ENCODE results near the gene COL7A1. TPM values are rescaled to one million over a fixed set of nuclear protein-coding genes. Genes with fewer than 3 reads are reported as not detected.

Gene COL7A1
- total and polyA plus RNA-seq, 2 of the 13 experiments (the other 11 are each of a cell fraction or from before 2014, with no cell fraction given), result 2.7 to 11.7 TPM

DNA sequence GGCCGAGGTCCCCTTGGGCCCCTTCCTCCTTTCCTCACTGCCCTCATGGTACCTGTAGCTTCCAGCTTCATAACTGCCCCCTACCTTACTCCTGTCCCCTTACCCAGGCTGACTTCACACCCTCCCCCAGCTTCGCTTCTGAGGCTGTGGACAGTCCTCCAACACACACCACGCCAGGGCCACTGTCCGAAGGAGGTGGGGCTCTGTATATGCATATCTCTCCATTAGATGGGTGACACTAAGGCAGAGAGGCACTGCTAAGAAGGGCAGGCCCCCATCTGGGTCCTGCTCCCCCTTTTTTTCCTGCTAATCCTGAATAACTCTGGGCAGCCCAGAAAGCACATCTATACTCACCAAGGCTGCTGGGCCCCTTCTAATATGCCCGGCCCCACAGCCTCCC, 1.0 kb upstream of the COL7A1 start (continued):
- TF ChIP-seq TARDBP (CRISPR knock-in tag; IDR thresholded peaks at IDR 0.05) (no peak), ZFY (CRISPR knock-in tag; IDR thresholded peaks at IDR 0.05) (no peak), FOSL1 (CRISPR knock-in tag; IDR thresholded peaks at IDR 0.05; ENCODE audit: borderline replicate concordance) (no peak), SATB2 (CRISPR knock-in tag; IDR thresholded peaks at IDR 0.05) (no peak), ZNF382 (CRISPR knock-in tag; IDR thresholded peaks at IDR 0.05; ENCODE audit: borderline replicate concordance) (0 out of 2 replicates have a peak, but pooled peaks have one; percentile 35), POLR2A (IDR thresholded peaks at IDR 0.05; ENCODE audit: insufficient read depth in 1 of 2, low read depth in 2 of 2, low read length in 2 of 2) (0 out of 4 replicates have a peak, but pooled peaks of 1 of the 2 experiments have one; percentile 5)
- TF ChIP-seq, protein P1, sequence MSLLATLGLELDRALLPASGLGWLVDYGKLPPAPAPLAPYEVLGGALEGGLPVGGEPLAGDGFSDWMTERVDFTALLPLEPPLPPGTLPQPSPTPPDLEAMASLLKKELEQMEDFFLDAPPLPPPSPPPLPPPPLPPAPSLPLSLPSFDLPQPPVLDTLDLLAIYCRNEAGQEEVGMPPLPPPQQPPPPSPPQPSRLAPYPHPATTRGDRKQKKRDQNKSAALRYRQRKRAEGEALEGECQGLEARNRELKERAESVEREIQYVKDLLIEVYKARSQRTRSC (CRISPR knock-in tag; IDR thresholded peaks at IDR 0.05; ENCODE audit: low read depth), result no peak
- TF ChIP-seq, protein P2, sequence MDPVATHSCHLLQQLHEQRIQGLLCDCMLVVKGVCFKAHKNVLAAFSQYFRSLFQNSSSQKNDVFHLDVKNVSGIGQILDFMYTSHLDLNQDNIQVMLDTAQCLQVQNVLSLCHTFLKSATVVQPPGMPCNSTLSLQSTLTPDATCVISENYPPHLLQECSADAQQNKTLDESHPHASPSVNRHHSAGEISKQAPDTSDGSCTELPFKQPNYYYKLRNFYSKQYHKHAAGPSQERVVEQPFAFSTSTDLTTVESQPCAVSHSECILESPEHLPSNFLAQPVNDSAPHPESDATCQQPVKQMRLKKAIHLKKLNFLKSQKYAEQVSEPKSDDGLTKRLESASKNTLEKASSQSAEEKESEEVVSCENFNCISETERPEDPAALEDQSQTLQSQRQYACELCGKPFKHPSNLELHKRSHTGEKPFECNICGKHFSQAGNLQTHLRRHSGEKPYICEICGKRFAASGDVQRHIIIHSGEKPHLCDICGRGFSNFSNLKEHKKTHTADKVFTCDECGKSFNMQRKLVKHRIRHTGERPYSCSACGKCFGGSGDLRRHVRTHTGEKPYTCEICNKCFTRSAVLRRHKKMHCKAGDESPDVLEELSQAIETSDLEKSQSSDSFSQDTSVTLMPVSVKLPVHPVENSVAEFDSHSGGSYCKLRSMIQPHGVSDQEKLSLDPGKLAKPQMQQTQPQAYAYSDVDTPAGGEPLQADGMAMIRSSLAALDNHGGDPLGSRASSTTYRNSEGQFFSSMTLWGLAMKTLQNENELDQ (CRISPR knock-in tag; IDR thresholded peaks at IDR 0.05; ENCODE audit: borderline replicate concordance), result no peak

DNA sequence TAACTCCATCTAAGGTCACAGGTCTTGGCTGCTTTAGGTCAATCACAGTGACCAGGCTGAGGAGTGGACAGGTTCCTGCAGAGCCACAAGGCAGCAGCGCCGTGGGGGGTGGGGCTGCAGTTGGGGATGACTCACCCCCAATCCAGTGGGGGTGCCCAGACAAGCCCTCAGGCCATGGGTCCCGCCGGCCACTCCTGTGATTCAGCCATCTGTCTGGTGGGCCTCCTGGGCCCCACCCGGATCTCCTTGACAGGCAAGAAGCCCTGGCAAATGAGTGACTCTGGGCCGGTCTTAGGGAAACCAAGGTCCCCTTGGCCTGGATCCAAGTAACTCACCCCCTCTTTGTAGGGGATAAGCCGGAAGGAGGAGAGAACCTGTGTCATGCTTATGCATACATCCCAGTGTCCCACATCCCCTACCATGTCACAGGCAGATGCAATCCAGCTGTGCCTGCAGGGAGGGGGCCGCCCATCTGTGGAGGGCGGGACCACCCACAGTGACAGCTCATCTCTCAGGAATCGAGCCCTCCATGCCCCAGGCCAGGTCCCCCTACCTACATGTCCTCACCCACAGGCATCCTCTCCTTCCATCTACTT, 495 bp upstream of the COL7A1 start:
- 26% methylated on average over 5 of the region's 10 CpGs for WGBS (ENCODE audit: low lambda C conversion rate)
- FAIRE-seq (no peak), ATAC-seq (peak; percentile 14), DNase-seq (ENCODE audit: low spot score) (peak; percentile 32)
- no peak overlapping the region for H3K4me3 ChIP-seq (replicated peaks in 1 of 3; ENCODE audit: insufficient read depth in 1 of 3, low read depth in 2 of 3, low read length in 3 of 3)
- no peak overlapping the region for H3K27ac ChIP-seq (ENCODE audit: extremely low read length, insufficient read depth, low read length)
- POLR2A ChIA-PET, result interaction anchor here (1.3 kb wide), 1 partner anchor 40 kb away, joined by 4 read pairs; the partner anchor contains the start of gene SLC26A6
- in situ Hi-C loops (cut with HindIII; ENCODE audit: extremely low pct_ligation_motif_present, low pct_unique_long_range_greater_than_20kb), result no loop called here
- H3K9me3 ChIP-seq (ENCODE audit: low read length), result no peaks in the 10 kb centered on the region
- H3K79me2 ChIP-seq (ENCODE audit: insufficient read depth, low read length), result no peaks in the 10 kb centered on the region
- H3K9ac ChIP-seq (ENCODE audit: insufficient read depth, low read depth, low read length), result no peak overlapping the region
- 0 out of 2 replicates have a peak, but pooled peaks cover 8% of the 10 kb centered on the region for H4K20me1 ChIP-seq (ENCODE audit: insufficient read depth, low read length)
- H3K4me2 ChIP-seq (ENCODE audit: low read depth, low read length), result peak overlapping the region; percentile 36; the same call in 1 of the 2 replicates
- H2AFZ ChIP-seq (ENCODE audit: low read length), result no peak overlapping the region
- no peaks in the 10 kb centered on the region for H3K27me3 ChIP-seq (ENCODE audit: control insufficient read depth in 1 of 2, insufficient read depth in 2 of 2, low read length in 2 of 2)
- CTCF ChIA-PET (ENCODE audit: low intra/inter-chr PET ratio, low total read pairs), result no interaction called here
- intact Hi-C loops (cut with micrococcal nuclease; ENCODE audit: unreplicated experiment), result no loop called here
- H3K36me3 ChIP-seq (replicated peaks in 1 of 2; ENCODE audit: control insufficient read depth in 1 of 2, insufficient read depth in 2 of 2, low read length in 2 of 2), result peaks cover 16 to 30% of the 10 kb centered on the region in 2 experiments; a peak in 4 of 5 replicates
- no TSS peak for BruUV-seq (replicated peaks)
- H3K4me1 ChIP-seq (ENCODE audit: insufficient read depth, low read length), result peaks cover 35% of the 10 kb centered on the region
- TF ChIP-seq ZFX (CRISPR knock-in tag; IDR thresholded peaks at IDR 0.05; ENCODE audit: low read depth) (0 out of 2 replicates have a peak, but pooled peaks have one; percentile 9), AGO1 (IDR thresholded peaks at IDR 0.05; ENCODE audit: low read depth, low read length, poor library complexity, severe bottlenecking) (peak; percentile 41), ZNF263 (CRISPR knock-in tag; IDR thresholded peaks at IDR 0.05) (no peak), KDM2A (CRISPR knock-in tag; IDR thresholded peaks at IDR 0.05; ENCODE audit: borderline replicate concordance, low read depth) (peak; percentile 57), ZNF562 (CRISPR knock-in tag; IDR thresholded peaks at IDR 0.05; ENCODE audit: borderline replicate concordance) (no peak), ETV5 (CRISPR knock-in tag; IDR thresholded peaks at IDR 0.05; ENCODE audit: borderline replicate concordance) (peak; percentile 16; the same call in 1 of the 2 replicates), ZBTB42 (CRISPR knock-in tag; IDR thresholded peaks at IDR 0.05) (0 out of 2 replicates have a peak, but pooled peaks have one; percentile 59), PLRG1 (conservative IDR thresholded peaks at IDR 0.05) (no peak), ZNF788 (CRISPR knock-in tag; IDR thresholded peaks at IDR 0.05; ENCODE audit: borderline replicate concordance) (no peak)
- TF ChIP-seq, protein P3, sequence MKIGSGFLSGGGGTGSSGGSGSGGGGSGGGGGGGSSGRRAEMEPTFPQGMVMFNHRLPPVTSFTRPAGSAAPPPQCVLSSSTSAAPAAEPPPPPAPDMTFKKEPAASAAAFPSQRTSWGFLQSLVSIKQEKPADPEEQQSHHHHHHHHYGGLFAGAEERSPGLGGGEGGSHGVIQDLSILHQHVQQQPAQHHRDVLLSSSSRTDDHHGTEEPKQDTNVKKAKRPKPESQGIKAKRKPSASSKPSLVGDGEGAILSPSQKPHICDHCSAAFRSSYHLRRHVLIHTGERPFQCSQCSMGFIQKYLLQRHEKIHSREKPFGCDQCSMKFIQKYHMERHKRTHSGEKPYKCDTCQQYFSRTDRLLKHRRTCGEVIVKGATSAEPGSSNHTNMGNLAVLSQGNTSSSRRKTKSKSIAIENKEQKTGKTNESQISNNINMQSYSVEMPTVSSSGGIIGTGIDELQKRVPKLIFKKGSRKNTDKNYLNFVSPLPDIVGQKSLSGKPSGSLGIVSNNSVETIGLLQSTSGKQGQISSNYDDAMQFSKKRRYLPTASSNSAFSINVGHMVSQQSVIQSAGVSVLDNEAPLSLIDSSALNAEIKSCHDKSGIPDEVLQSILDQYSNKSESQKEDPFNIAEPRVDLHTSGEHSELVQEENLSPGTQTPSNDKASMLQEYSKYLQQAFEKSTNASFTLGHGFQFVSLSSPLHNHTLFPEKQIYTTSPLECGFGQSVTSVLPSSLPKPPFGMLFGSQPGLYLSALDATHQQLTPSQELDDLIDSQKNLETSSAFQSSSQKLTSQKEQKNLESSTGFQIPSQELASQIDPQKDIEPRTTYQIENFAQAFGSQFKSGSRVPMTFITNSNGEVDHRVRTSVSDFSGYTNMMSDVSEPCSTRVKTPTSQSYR (CRISPR knock-in tag; IDR thresholded peaks at IDR 0.05; ENCODE audit: borderline replicate concordance), result peak; percentile 39; the same call in 1 of the 2 replicates

Measured in HepG2 (cell line).